ENCODE results near the gene NDRG3.

- TF ChIP-seq, protein P1, sequence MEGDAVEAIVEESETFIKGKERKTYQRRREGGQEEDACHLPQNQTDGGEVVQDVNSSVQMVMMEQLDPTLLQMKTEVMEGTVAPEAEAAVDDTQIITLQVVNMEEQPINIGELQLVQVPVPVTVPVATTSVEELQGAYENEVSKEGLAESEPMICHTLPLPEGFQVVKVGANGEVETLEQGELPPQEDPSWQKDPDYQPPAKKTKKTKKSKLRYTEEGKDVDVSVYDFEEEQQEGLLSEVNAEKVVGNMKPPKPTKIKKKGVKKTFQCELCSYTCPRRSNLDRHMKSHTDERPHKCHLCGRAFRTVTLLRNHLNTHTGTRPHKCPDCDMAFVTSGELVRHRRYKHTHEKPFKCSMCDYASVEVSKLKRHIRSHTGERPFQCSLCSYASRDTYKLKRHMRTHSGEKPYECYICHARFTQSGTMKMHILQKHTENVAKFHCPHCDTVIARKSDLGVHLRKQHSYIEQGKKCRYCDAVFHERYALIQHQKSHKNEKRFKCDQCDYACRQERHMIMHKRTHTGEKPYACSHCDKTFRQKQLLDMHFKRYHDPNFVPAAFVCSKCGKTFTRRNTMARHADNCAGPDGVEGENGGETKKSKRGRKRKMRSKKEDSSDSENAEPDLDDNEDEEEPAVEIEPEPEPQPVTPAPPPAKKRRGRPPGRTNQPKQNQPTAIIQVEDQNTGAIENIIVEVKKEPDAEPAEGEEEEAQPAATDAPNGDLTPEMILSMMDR (IDR thresholded peaks at IDR 0.05) = no peak
- TF ChIP-seq POLR2AphosphoS5 (IDR thresholded peaks at IDR 0.05) = no peak
Observed at GRCh38 chr20:36703530-36703929, 42.4 kb downstream of the NDRG3 start.
